Endothelial cell (in vitro differentiated cells): ENCODE results near the gene MACROD2. TPM values are rescaled to one million over a fixed set of nuclear protein-coding genes. Genes with fewer than 3 reads are reported as not detected.

ENCODE experiments used
- DNase-seq: peaks from one replicate; pipeline ENCODE4 v3.0.0; 2021; ENCODE audit warnings: low spot score
- H3K27ac Mint-ChIP-seq: one replicate; pipeline ENCODE4 v1.8.0; 2021; ENCODE audit warnings: mixed read lengths, inconsistent platforms; ENCODE audit not compliant: unreplicated experiment
- H3K27me3 Mint-ChIP-seq: one replicate; pipeline ENCODE4 v1.8.0; 2021; ENCODE audit warnings: mild to moderate bottlenecking, moderate library complexity, mixed read lengths, inconsistent platforms; ENCODE audit not compliant: unreplicated experiment
- H3K36me3 Mint-ChIP-seq: one replicate; pipeline ENCODE4 v1.8.0; 2021; ENCODE audit warnings: mild to moderate bottlenecking, low read depth, mixed read lengths, inconsistent platforms; ENCODE audit not compliant: unreplicated experiment
- H3K4me1 Mint-ChIP-seq: one replicate; pipeline ENCODE4 v1.8.0; 2021; ENCODE audit warnings: mild to moderate bottlenecking, mixed read lengths, inconsistent platforms; ENCODE audit not compliant: unreplicated experiment
- H3K4me3 Mint-ChIP-seq: one replicate; pipeline ENCODE4 v1.8.0; 2021; ENCODE audit warnings: mild to moderate bottlenecking, mixed read lengths, inconsistent platforms; ENCODE audit not compliant: unreplicated experiment
- H3K9me3 Mint-ChIP-seq: one replicate; pipeline ENCODE4 v1.8.0; 2021; ENCODE audit warnings: mixed read lengths, inconsistent platforms; ENCODE audit not compliant: unreplicated experiment
- CTCF ChIP-seq: fragments of 200-600 bp; sonication (generic); IDR thresholded peaks from one replicate; pipeline ENCODE4 v1.5.0; 2021; ENCODE audit warnings: antibody characterized with exemption; ENCODE audit not compliant: unreplicated experiment
- total RNA-seq: library from RNA; stranded (reverse); fragmentation: NEBNext Ultra II Directional; extraction: Animal tissue kit (Norgen Biotek cat#: 25700); gene quantifications from one replicate; pipeline ENCODE4 v1.2.1, GENCODE V29; 2021; ENCODE audit not compliant: unreplicated experiment

Gene MACROD2
- total RNA-seq, 1 donor from 2014 or later = 6.4 TPM

- Mint-ChIP-seq H3K4me3 (no peak overlapping the region), H3K27ac (no peak overlapping the region), H3K27me3 (no peaks in the 10 kb centered on the region), H3K4me1 (peaks cover 4% of the 10 kb centered on the region), H3K36me3 (peaks cover 3% of the 10 kb centered on the region), H3K9me3 (no peaks in the 10 kb centered on the region)
- no peak for TF ChIP-seq CTCF
- no peak for DNase-seq
Observed at GRCh38 chr20:15711177-15711576, 1715.9 kb downstream of the MACROD2 start.

GRCh38 chr20:15716256-15716655 lies 1720.9 kb downstream of the MACROD2 start:
- H3K36me3 Mint-ChIP-seq = peaks cover 3% of the 10 kb centered on the region
- no peak overlapping the region for H3K4me3 Mint-ChIP-seq
- no peak overlapping the region for H3K27ac Mint-ChIP-seq
- H3K4me1 Mint-ChIP-seq = no peaks in the 10 kb centered on the region
- H3K27me3 Mint-ChIP-seq = no peaks in the 10 kb centered on the region
- no peak for TF ChIP-seq CTCF
- DNase-seq = no peak
- H3K9me3 Mint-ChIP-seq = no peaks in the 10 kb centered on the region

- H3K4me3 Mint-ChIP-seq = no peak overlapping the region
Observed at GRCh38 chr20:15726416-15726815, 1731.1 kb downstream of the MACROD2 start.

GRCh38 chr20:15734052-15734451 lies 1738.7 kb downstream of the MACROD2 start:
- no peak for DNase-seq
- Mint-ChIP-seq H3K36me3 (no peaks in the 10 kb centered on the region), H3K4me3 (no peak overlapping the region), H3K9me3 (no peaks in the 10 kb centered on the region), H3K27me3 (no peaks in the 10 kb centered on the region), H3K4me1 (no peaks in the 10 kb centered on the region), H3K27ac (no peak overlapping the region)
- TF ChIP-seq CTCF = no peak

More at GRCh38 chr20:15726416-15726815, 1731.1 kb downstream of the MACROD2 start:
- no peaks in the 10 kb centered on the region for H3K4me1 Mint-ChIP-seq
- no peak overlapping the region for H3K27ac Mint-ChIP-seq
- H3K9me3 Mint-ChIP-seq = no peaks in the 10 kb centered on the region
- H3K36me3 Mint-ChIP-seq = no peaks in the 10 kb centered on the region
- no peak for TF ChIP-seq CTCF
- DNase-seq = no peak
- no peaks in the 10 kb centered on the region for H3K27me3 Mint-ChIP-seq

GRCh38 chr20:15739035-15739434 lies 1743.7 kb downstream of the MACROD2 start:
- Mint-ChIP-seq H3K36me3 (no peaks in the 10 kb centered on the region), H3K9me3 (no peaks in the 10 kb centered on the region), H3K27ac (no peak overlapping the region), H3K27me3 (no peaks in the 10 kb centered on the region), H3K4me3 (no peak overlapping the region), H3K4me1 (no peaks in the 10 kb centered on the region)
- DNase-seq = no peak
- TF ChIP-seq CTCF = no peak
